IMR-90 (cell line): Measurements from ENCODE around the gene EIF6. TPM values are rescaled to one million over a fixed set of nuclear protein-coding genes. Genes with fewer than 3 reads are reported as not detected.
A peak's percentile ranks its signal among the peaks of the same experiment; 100 is the strongest.

Source experiments
- ATAC-seq: fragments of 200-7000 bp; cut with Tn5 transposase; 2 replicates; pipeline ENCODE4 v1.9.1; 2020; ENCODE audit warnings: low read depth, mild to moderate bottlenecking, moderate library complexity
- BruUV-seq: library from RNA; stranded (reverse); fragments of 400-500 nt; replicated peaks from 2 replicates; lab custom pipeline; 2021; lab: Mats Ljungman, UMichigan
- CTCF ChIA-PET: fragments of 300-600 bp; formaldehyde crosslinking; extraction: SDS; loops from one replicate; lab custom pipeline; 2021; ENCODE audit warnings: antibody characterized with exemption; lab: Yijun Ruan, JAX
- POLR2A ChIA-PET: fragments of 300-600 bp; sonication (Branson Sonifier 250); formaldehyde crosslinking; loops from one replicate; lab custom pipeline; 2022; ENCODE audit warnings: antibody characterized with exemption; ENCODE audit not compliant: unreplicated experiment; lab: Charles Lee
- DNase-seq: peaks from one replicate; pipeline ENCODE4 v3.0.0; 2013
- H2AFZ ChIP-seq: replicated peaks from 2 replicates; pipeline ENCODE3; 2013; ENCODE audit warnings: low read length, mild to moderate bottlenecking; ENCODE audit not compliant: poor library complexity
- H2AK5ac ChIP-seq: 2 replicates; pipeline ENCODE4 v1.6.1; 2013; ENCODE audit warnings: low read depth, low read length, inconsistent platforms
- H2AK9ac ChIP-seq: replicated peaks from 2 replicates; pipeline ENCODE3; 2013; ENCODE audit warnings: mild to moderate bottlenecking, low read depth, low read length, moderate library complexity; ENCODE audit not compliant: poor library complexity
- H2BK120ac ChIP-seq: 2 replicates; pipeline ENCODE4 v1.6.1; 2013; ENCODE audit warnings: low read depth, low read length, inconsistent platforms
- H2BK15ac ChIP-seq: 3 replicates; pipeline ENCODE4 v1.6.1; 2013; ENCODE audit warnings: low read depth, low read length, inconsistent platforms
- H2BK20ac ChIP-seq: 2 replicates; pipeline ENCODE4 v1.6.1; 2013; ENCODE audit warnings: low read depth, mild to moderate bottlenecking, inconsistent platforms, low read length, moderate library complexity
- H2BK5ac ChIP-seq: 2 replicates; pipeline ENCODE4 v1.6.1; 2013; ENCODE audit warnings: mild to moderate bottlenecking, low read depth, low read length, inconsistent platforms; ENCODE audit not compliant: poor library complexity, severe bottlenecking
- H3K14ac ChIP-seq: replicated peaks from 2 replicates; pipeline ENCODE4 v1.6.1; 2013; ENCODE audit warnings: low read depth, low read length, inconsistent platforms
- H3K18ac ChIP-seq: 2 replicates; pipeline ENCODE4 v1.6.1; 2013; ENCODE audit warnings: low read depth, low read length, control low read depth
- H3K23ac ChIP-seq: 2 replicates; pipeline ENCODE4 v1.6.1; 2013; ENCODE audit warnings: low read depth, low read length, inconsistent platforms
- H3K27ac ChIP-seq: 2 replicates; pipeline ENCODE4 v1.5.1; 2013; ENCODE audit warnings: mild to moderate bottlenecking, control low read depth, low read length; ENCODE audit not compliant: insufficient read depth
- H3K27me3 ChIP-seq: 2 replicates; pipeline ENCODE4 v1.6.1; 2013; ENCODE audit warnings: low read length; ENCODE audit not compliant: control insufficient read depth, insufficient read depth
- H3K36me3 ChIP-seq: 2 replicates; pipeline ENCODE4 v1.6.1; 2013; ENCODE audit warnings: low read length, mixed read lengths; ENCODE audit not compliant: control insufficient read depth, insufficient read depth
- H3K4ac ChIP-seq: 2 replicates; pipeline ENCODE4 v1.6.1; 2013; ENCODE audit warnings: low read depth, low read length, inconsistent platforms
- H3K4me1 ChIP-seq: 2 replicates; pipeline ENCODE4 v1.6.1; 2013; ENCODE audit warnings: low read length, mixed read lengths; ENCODE audit not compliant: control insufficient read depth, insufficient read depth
- H3K4me2 ChIP-seq: 2 replicates; pipeline ENCODE4 v1.6.1; 2013; ENCODE audit warnings: low read depth, mild to moderate bottlenecking, control low read depth, low read length, moderate library complexity
- H3K4me3 ChIP-seq: 2 replicates; pipeline ENCODE4 v1.5.1; 2013; ENCODE audit warnings: low read depth, mild to moderate bottlenecking, control low read depth, low read length, moderate library complexity; ENCODE audit not compliant: insufficient read depth
- H3K56ac ChIP-seq: 2 replicates; pipeline ENCODE4 v1.6.1; 2013; ENCODE audit warnings: low read length, inconsistent platforms; ENCODE audit not compliant: insufficient read depth; ENCODE audit errors: extremely low read depth
- H3K79me1 ChIP-seq, 2 experiments: 2 replicates each; pipeline ENCODE4 v1.6.1; 2013; ENCODE audit warnings: low read length in 2 of 2, inconsistent platforms in 1 of 2, low read depth in 1 of 2
- H3K9ac ChIP-seq: 2 replicates; pipeline ENCODE4 v1.6.1; 2013; ENCODE audit warnings: low read depth, low read length, control low read depth
- H3K9me1 ChIP-seq: 2 replicates; pipeline ENCODE4 v1.6.1; 2013; ENCODE audit warnings: low read length, inconsistent platforms; ENCODE audit not compliant: insufficient read depth
- H3K9me3 ChIP-seq: 2 replicates; pipeline ENCODE4 v1.6.1; 2013; ENCODE audit warnings: low read length; ENCODE audit not compliant: control insufficient read depth, insufficient read depth
- H4K20me1 ChIP-seq: 2 replicates; pipeline ENCODE4 v1.6.1; 2013; ENCODE audit warnings: low read length, inconsistent platforms; ENCODE audit not compliant: insufficient read depth
- H4K5ac ChIP-seq: 2 replicates; pipeline ENCODE4 v1.6.1; 2013; ENCODE audit warnings: mild to moderate bottlenecking, low read depth, low read length, control low read depth
- H4K8ac ChIP-seq, 2 experiments: 2 replicates each; pipeline ENCODE4 v1.6.1; 2013; ENCODE audit warnings: low read depth in 2 of 2, low read length in 2 of 2, control low read depth in 1 of 2, inconsistent platforms in 1 of 2
- H4K91ac ChIP-seq: 2 replicates; pipeline ENCODE4 v1.6.1; 2013; ENCODE audit warnings: low read depth, low read length, inconsistent platforms; ENCODE audit not compliant: insufficient read depth
- BHLHE40 ChIP-seq: fragments of 150-350 bp; IDR thresholded peaks from 2 replicates; pipeline ENCODE4 v1.6.1; 2016; ENCODE audit warnings: mild to moderate bottlenecking, low read depth, low read length
- CHD1 ChIP-seq: IDR thresholded peaks from 2 replicates; pipeline ENCODE4 v1.6.1; 2012; ENCODE audit warnings: low read depth, low read length, improper control_type of control experiment
- CTCF ChIP-seq: conservative IDR thresholded peaks from 2 replicates; pipeline ENCODE4 v1.5.1; 2012; ENCODE audit warnings: mild to moderate bottlenecking, low read depth, low read length, improper control_type of control experiment
- ELK1 ChIP-seq: fragments of 150-350 bp; IDR thresholded peaks from 2 replicates; pipeline ENCODE4 v1.6.1; 2016; ENCODE audit warnings: low read depth, mild to moderate bottlenecking, low read length, moderate library complexity, borderline replicate concordance
- FOS ChIP-seq: fragments of 150-350 bp; IDR thresholded peaks from 2 replicates; pipeline ENCODE4 v1.6.1; 2016; ENCODE audit warnings: low read depth, low read length
- MAFK ChIP-seq: IDR thresholded peaks from 2 replicates; pipeline ENCODE4 v1.6.1; 2012; ENCODE audit warnings: low read depth, low read length, improper control_type of control experiment
- MAZ ChIP-seq: IDR thresholded peaks from 2 replicates; pipeline ENCODE4 v1.6.1; 2012; ENCODE audit warnings: low read depth, mild to moderate bottlenecking, low read length, improper control_type of control experiment, moderate library complexity, borderline replicate concordance
- RAD21 ChIP-seq: IDR thresholded peaks from 2 replicates; pipeline ENCODE4 v1.6.1; 2012; ENCODE audit warnings: low read length, improper control_type of control experiment
- RCOR1 ChIP-seq: IDR thresholded peaks from 2 replicates; pipeline ENCODE4 v1.6.1; 2012; ENCODE audit warnings: mild to moderate bottlenecking, low read length, improper control_type of control experiment; ENCODE audit not compliant: insufficient replicate concordance
- RFX5 ChIP-seq: IDR thresholded peaks from 2 replicates; pipeline ENCODE4 v1.8.0; 2012; ENCODE audit warnings: low read depth, mild to moderate bottlenecking, low read length, moderate library complexity
- SMC3 ChIP-seq: fragments of 150-350 bp; IDR thresholded peaks from 2 replicates; pipeline ENCODE4 v1.6.1; 2016; ENCODE audit warnings: low read depth, mild to moderate bottlenecking, antibody characterized with exemption, low read length, moderate library complexity
- USF2 ChIP-seq: fragments of 150-350 bp; IDR thresholded peaks from 2 replicates; pipeline ENCODE4 v1.6.1; 2017; ENCODE audit warnings: mild to moderate bottlenecking, antibody characterized with exemption, low read length, low read depth
- WGBS, 2 experiments: methylation state at CpG; one replicate each; pipeline versions ENCODE4 v1.1.5 to v1.1.7; 2013; ENCODE audit warnings: missing lambda C conversion rate in 2 of 2; ENCODE audit not compliant: insufficient read length in 1 of 2; ENCODE audit errors: extremely low coverage in 2 of 2; 5-methylcytosine and 5-hydroxymethylcytosine counted together
- dilution Hi-C: fragments of 300-500 bp; cut with HindIII; formaldehyde crosslinking; loops from one replicate; pipeline ENCODE4 v1.14.3; 2018; ENCODE audit warnings: low sequenced_read_pairs; ENCODE audit not compliant: unreplicated experiment
- in situ Hi-C: fragments of 300-500 bp; cut with MboI; formaldehyde crosslinking; loops from 3 replicates; pipeline ENCODE4 v1.14.3; 2019; ENCODE audit warnings: low sequenced_read_pairs, inconsistent platforms, mixed read lengths
- intact Hi-C: fragments of 100-400 bp; cut with micrococcal nuclease; formaldehyde crosslinking; loops from 2 replicates; pipeline ENCODE4 v1.10.0; 2022
- polyA plus RNA-seq, 3 experiments: library from polyadenylated mRNA; depleted of rRNA; stranded (reverse); fragments of >200 nt; gene quantifications; 2 replicates each; pipeline ENCODE4 v1.2.3, GENCODE V29; 2012; ENCODE audit warnings: low replicate concordance in 1 of 3
- total RNA-seq: library from RNA; depleted of rRNA; stranded (reverse); fragments of >200 nt; gene quantifications from 2 replicates; pipeline ENCODE4 v1.2.3, GENCODE V29; 2012

The EIF6 gene
- total and polyA plus RNA-seq, 2 of the 4 experiments (the other 2 are of a cell fraction), result 215 to 227 TPM

- no peak overlapping the region for H3K56ac ChIP-seq
- dilution Hi-C loops, result no loop called here
- no peak overlapping the region for H3K9ac ChIP-seq
- peaks cover 16% of the 10 kb centered on the region; the same call in 1 of the 2 replicates for H3K36me3 ChIP-seq
- ChIA-PET POLR2A (interaction anchor here (0.7 kb wide), 1 partner anchor 73 kb away, joined by 6 read pairs; no protein-coding TSS in a partner anchor), CTCF (interaction anchor here (0.5 to 0.8 kb wide), 2 partner anchors 168 to 320 kb away, joined by 4 read pairs; no protein-coding TSS in a partner anchor)
- ATAC-seq (no peak), DNase-seq (peak; percentile 22)
- H4K5ac ChIP-seq, result no peak overlapping the region
- peaks cover 10% of the 10 kb centered on the region for H3K4me1 ChIP-seq
- H3K4me2 ChIP-seq, result no peak overlapping the region
- H3K9me3 ChIP-seq, result no peaks in the 10 kb centered on the region
- TF ChIP-seq BHLHE40, result no peak
- TF ChIP-seq CTCF, result peak; percentile 26; the same call in 1 of the 2 replicates
- TF ChIP-seq RFX5, result no peak
- TF ChIP-seq SMC3, result 0 out of 2 replicates have a peak, but pooled peaks have one; percentile 18
- TF ChIP-seq CHD1, result no peak
- TF ChIP-seq FOS, result no peak
- TF ChIP-seq ELK1, result no peak
- no peak for TF ChIP-seq MAZ
- no peak for TF ChIP-seq RCOR1
- no peak for TF ChIP-seq MAFK
- no peak for TF ChIP-seq USF2
- TF ChIP-seq RAD21, result peak; percentile 31
- H4K8ac ChIP-seq, result no peak overlapping the region
- H3K4ac ChIP-seq, result no peak overlapping the region
- H2AK5ac ChIP-seq, result no peak overlapping the region
- H2AFZ ChIP-seq, result no peak overlapping the region
- H3K23ac ChIP-seq, result no peak overlapping the region
- H3K18ac ChIP-seq, result no peak overlapping the region
- no CpG with 5 or more reads among the region's 1 CpG for WGBS, 2 experiments
- in situ Hi-C loops, result loop anchor here (5.0 to 25.0 kb wide), 2 partner anchors 117 to 402 kb away; partner anchors contain the start of genes EDEM2 and GGT7
- no peak overlapping the region for H4K91ac ChIP-seq
- no peaks in the 10 kb centered on the region for H3K27me3 ChIP-seq
- H4K20me1 ChIP-seq, result peaks cover 5% of the 10 kb centered on the region; the same call in 1 of the 2 replicates
- H3K79me1 ChIP-seq, result peaks cover 0 to 19% of the 10 kb centered on the region in 2 experiments; a peak in 3 of 4 replicates
- no peak overlapping the region for H2AK9ac ChIP-seq
- no peak overlapping the region for H3K4me3 ChIP-seq
- BruUV-seq, result no TSS peak
- no peak overlapping the region for H2BK5ac ChIP-seq
- no peak overlapping the region for H3K27ac ChIP-seq
- no peak overlapping the region for H3K14ac ChIP-seq
- no peak overlapping the region for H2BK120ac ChIP-seq
- intact Hi-C loops, result no loop called here
- no peak overlapping the region for H2BK15ac ChIP-seq
- no peak overlapping the region; the same call in 1 of the 2 replicates for H2BK20ac ChIP-seq
- peaks cover 18% of the 10 kb centered on the region for H3K9me1 ChIP-seq
Observed at GRCh38 chr20:35264755-35265154, 19.8 kb downstream of the EIF6 start.
